ENCODE data around the gene ENPP6. TPM values are rescaled to one million over a fixed set of nuclear protein-coding genes. Genes with fewer than 3 reads are reported as not detected.

The ENPP6 gene
- total and polyA plus RNA-seq, 2 of the 13 experiments (the other 11 are each of a cell fraction or from before 2014, with no cell fraction given): not detected

GRCh38 chr4:184080674-184081073, 137.0 kb downstream of the ENPP6 start (continued):
- TF ChIP-seq HNF1A (IDR thresholded peaks at IDR 0.05; ENCODE audit: low read depth): peak; percentile 19; the same call in 1 of the 2 replicates
- TF ChIP-seq HNF1A (CRISPR knock-in tag; IDR thresholded peaks at IDR 0.05; ENCODE audit: borderline replicate concordance): peak; percentile 20; the same call in 1 of the 2 replicates
- peak; percentile 47; the same call in 1 of the 2 replicates for TF ChIP-seq HNF1B (CRISPR knock-in tag; IDR thresholded peaks at IDR 0.05)
- no peak for TF ChIP-seq AFF4 (CRISPR knock-in tag; IDR thresholded peaks at IDR 0.05)
- no peak for TF ChIP-seq ZNF672 (CRISPR knock-in tag; IDR thresholded peaks at IDR 0.05)
- TF ChIP-seq JUN (CRISPR knock-in tag; IDR thresholded peaks at IDR 0.05): 0 out of 2 replicates have a peak, but pooled peaks have one; percentile 23
- no peak; the same call in 1 of the 2 replicates for TF ChIP-seq MIER3 (CRISPR knock-in tag; IDR thresholded peaks at IDR 0.05; ENCODE audit: borderline replicate concordance)
- TF ChIP-seq HNF4G (IDR thresholded peaks at IDR 0.05; ENCODE audit: borderline replicate concordance, low read depth, low read length): peak; percentile 41; the same call in 1 of the 2 replicates
- TF ChIP-seq HNF4G (CRISPR knock-in tag; IDR thresholded peaks at IDR 0.05; ENCODE audit: borderline replicate concordance, low read depth): no peak
- 0 out of 2 replicates have a peak, but pooled peaks have one; percentile 43 for TF ChIP-seq ZNF770 (CRISPR knock-in tag; IDR thresholded peaks at IDR 0.05)
- TF ChIP-seq ZNF773 (CRISPR knock-in tag; IDR thresholded peaks at IDR 0.05; ENCODE audit: borderline replicate concordance): no peak
- peak; percentile 59; the same call in 1 of the 2 replicates for TF ChIP-seq ZFX (CRISPR knock-in tag; IDR thresholded peaks at IDR 0.05; ENCODE audit: low read depth)
- TF ChIP-seq NFKB2 (CRISPR knock-in tag; IDR thresholded peaks at IDR 0.05; ENCODE audit: borderline replicate concordance): peak; percentile 38; the same call in 1 of the 2 replicates
- no peak for TF ChIP-seq HNRNPK (IDR thresholded peaks at IDR 0.05; ENCODE audit: low read depth, low read length, poor library complexity, severe bottlenecking)
- TF ChIP-seq FIP1L1 (IDR thresholded peaks at IDR 0.05; ENCODE audit: borderline replicate concordance, insufficient read depth, low read depth, low read length): no peak
- TF ChIP-seq HDAC2 (CRISPR knock-in tag; IDR thresholded peaks at IDR 0.05): peak; percentile 21; the same call in 1 of the 2 replicates
- peak; percentile 52; the same call in 1 of the 2 replicates for TF ChIP-seq ZMYM4 (CRISPR knock-in tag; IDR thresholded peaks at IDR 0.05)
- no peak for TF ChIP-seq ZNF354B (CRISPR knock-in tag; IDR thresholded peaks at IDR 0.05)

Measured in HepG2 (cell line).